ENCODE measurements around the gene MTMR3.

Gene MTMR3

GRCh38 chr22:30017375-30018223 lies 134.6 kb downstream of the MTMR3 start:
- Histone ChIP-seq H3K27ac (ENCODE audit: poor library complexity, severe bottlenecking) (no peak overlapping the region), H3K4me1 (ENCODE audit: insufficient read depth, poor library complexity, severe bottlenecking) (no peaks in the 10 kb centered on the region), H3K4me3 (ENCODE audit: severe bottlenecking) (no peak overlapping the region), H3K27me3 (ENCODE audit: insufficient read depth, poor library complexity, severe bottlenecking) (no peaks in the 10 kb centered on the region), H3K36me3 (ENCODE audit: low read depth) (peaks cover 52% of the 10 kb centered on the region), H3K9me3 (ENCODE audit: severe bottlenecking) (no peaks in the 10 kb centered on the region)
- no peak for ATAC-seq (ENCODE audit: low read depth)
- no peak for DNase-seq (ENCODE audit: low spot score)
- no peak for TF ChIP-seq CTCF (IDR thresholded peaks at IDR 0.05; ENCODE audit: poor library complexity, severe bottlenecking)

- ATAC-seq (ENCODE audit: low read depth) (no peak), DNase-seq (ENCODE audit: low spot score) (no peak)
- no peaks in the 10 kb centered on the region for H3K4me1 ChIP-seq (ENCODE audit: insufficient read depth, poor library complexity, severe bottlenecking)
- H3K9me3 ChIP-seq (ENCODE audit: severe bottlenecking) = no peaks in the 10 kb centered on the region
- H3K27ac ChIP-seq (ENCODE audit: poor library complexity, severe bottlenecking) = no peak overlapping the region
- H3K27me3 ChIP-seq (ENCODE audit: insufficient read depth, poor library complexity, severe bottlenecking) = no peaks in the 10 kb centered on the region
- no peak overlapping the region for H3K4me3 ChIP-seq (ENCODE audit: severe bottlenecking)
- no peak for TF ChIP-seq CTCF (IDR thresholded peaks at IDR 0.05; ENCODE audit: poor library complexity, severe bottlenecking)
- peaks cover 63% of the 10 kb centered on the region for H3K36me3 ChIP-seq (ENCODE audit: low read depth)
Observed at GRCh38 chr22:30020511-30020910, 137.5 kb downstream of the MTMR3 start.

GRCh38 chr22:30021338-30021737 lies 138.4 kb downstream of the MTMR3 start:
- H3K36me3 ChIP-seq (ENCODE audit: low read depth) = peaks cover 62% of the 10 kb centered on the region
- ATAC-seq (ENCODE audit: low read depth) = no peak
- H3K27ac ChIP-seq (ENCODE audit: poor library complexity, severe bottlenecking) = no peak overlapping the region
- no peak for TF ChIP-seq CTCF (IDR thresholded peaks at IDR 0.05; ENCODE audit: poor library complexity, severe bottlenecking)
- H3K4me1 ChIP-seq (ENCODE audit: insufficient read depth, poor library complexity, severe bottlenecking) = no peaks in the 10 kb centered on the region
- no peaks in the 10 kb centered on the region for H3K9me3 ChIP-seq (ENCODE audit: severe bottlenecking)
- DNase-seq (ENCODE audit: low spot score) = no peak
- no peak overlapping the region for H3K4me3 ChIP-seq (ENCODE audit: severe bottlenecking)
- H3K27me3 ChIP-seq (ENCODE audit: insufficient read depth, poor library complexity, severe bottlenecking) = no peaks in the 10 kb centered on the region

GRCh38 chr22:30021881-30022619 lies 139.1 kb downstream of the MTMR3 start:
- no peak for ATAC-seq (ENCODE audit: low read depth)
- no peak for TF ChIP-seq CTCF (IDR thresholded peaks at IDR 0.05; ENCODE audit: poor library complexity, severe bottlenecking)

More at GRCh38 chr22:30021881-30022619, 139.1 kb downstream of the MTMR3 start:
- H3K9me3 ChIP-seq (ENCODE audit: severe bottlenecking) = no peaks in the 10 kb centered on the region
- H3K4me3 ChIP-seq (ENCODE audit: severe bottlenecking) = no peak overlapping the region
- no peak overlapping the region for H3K27ac ChIP-seq (ENCODE audit: poor library complexity, severe bottlenecking)
- peaks cover 57% of the 10 kb centered on the region for H3K36me3 ChIP-seq (ENCODE audit: low read depth)
- no peaks in the 10 kb centered on the region for H3K27me3 ChIP-seq (ENCODE audit: insufficient read depth, poor library complexity, severe bottlenecking)
- H3K4me1 ChIP-seq (ENCODE audit: insufficient read depth, poor library complexity, severe bottlenecking) = no peaks in the 10 kb centered on the region
- DNase-seq (ENCODE audit: low spot score) = no peak
